HG03354 (cell line): ENCODE data around the gene TCEANC2.
"Not testable (repeated sequence)": the region's sequence is repeated elsewhere in the genome, so short reads cannot be mapped to it uniquely, and the experiment has no call there.

ENCODE experiments used
- ATAC-seq: cut with Tn5 transposase; IDR thresholded peaks from one replicate; pipeline ENCODE4 v1.9.1; 2021; ENCODE audit warnings: mild to moderate bottlenecking; ENCODE audit not compliant: unreplicated experiment, poor library complexity, severe bottlenecking

The TCEANC2 gene

GRCh38 chr1:54024358-54024757 is 29.1 kb upstream of the TCEANC2 start:
- no peak for ATAC-seq

- ATAC-seq = not testable (repeated sequence)
These were observed 28.6 kb upstream of the TCEANC2 start for GRCh38 chr1:54024811-54025210.

GRCh38 chr1:54027848-54028247 is 25.6 kb upstream of the TCEANC2 start:
- ATAC-seq = no peak

- ATAC-seq = no peak
These were observed 24.8 kb upstream of the TCEANC2 start for GRCh38 chr1:54028306-54029251.

- no peak for ATAC-seq
These were observed 15.9 kb upstream of the TCEANC2 start for GRCh38 chr1:54037476-54037875.

- ATAC-seq = no peak
These were observed 11.6 kb upstream of the TCEANC2 start for GRCh38 chr1:54041806-54042205.

- no peak for ATAC-seq
These were observed 7.9 kb upstream of the TCEANC2 start for GRCh38 chr1:54045496-54045895.

- ATAC-seq = no peak
These were observed 6.6 kb upstream of the TCEANC2 start for GRCh38 chr1:54046671-54047383.

GRCh38 chr1:54047384-54048305 is 5.8 kb upstream of the TCEANC2 start:
- peak; percentile 48 for ATAC-seq

GRCh38 chr1:54050435-54050834 is 3.0 kb upstream of the TCEANC2 start:
- ATAC-seq = not testable (repeated sequence)

- no peak for ATAC-seq
These were observed 1.4 kb upstream of the TCEANC2 start for GRCh38 chr1:54051933-54052430.

GRCh38 chr1:54052431-54052933 is 926 bp upstream of the TCEANC2 start:
- ATAC-seq = peak; percentile 28

- ATAC-seq = no peak
These were observed 483 bp downstream of the TCEANC2 start for GRCh38 chr1:54053745-54054437.

GRCh38 chr1:54054438-54054749 is 986 bp downstream of the TCEANC2 start:
- ATAC-seq = no peak

- ATAC-seq = no peak
These were observed 10.9 kb downstream of the TCEANC2 start for GRCh38 chr1:54064299-54064698.

- peak; percentile 8 for ATAC-seq
These were observed 16.4 kb downstream of the TCEANC2 start for GRCh38 chr1:54069791-54070170.

- ATAC-seq = peak; percentile 78
These were observed 16.9 kb downstream of the TCEANC2 start for GRCh38 chr1:54070171-54070837.

- no peak for ATAC-seq
These were observed 24.0 kb downstream of the TCEANC2 start for GRCh38 chr1:54077359-54077758.
